AG04450 (cell line): ENCODE data around the gene ANO7. TPM values are rescaled to one million over a fixed set of nuclear protein-coding genes. Genes with fewer than 3 reads are reported as not detected.

Experiments used
- CTCF ChIA-PET: fragments of 300-600, 350-600 bp; formaldehyde crosslinking; extraction: SDS; loops from one replicate; lab custom pipeline; 2022; ENCODE audit warnings: antibody characterized with exemption, inconsistent platforms; lab: Charles Lee
- POLR2A ChIA-PET: fragments of 350-600 bp; formaldehyde crosslinking; extraction: SDS; loops from one replicate; lab custom pipeline; 2021; ENCODE audit warnings: antibody characterized with exemption, inconsistent platforms; lab: Yijun Ruan, JAX
- DNase-seq: peaks from one replicate; pipeline ENCODE4 v3.0.0-alpha.2; 2011; ENCODE audit warnings: low read depth, low spot score
- H3K27ac ChIP-seq: one replicate; pipeline ENCODE4 v1.5.1; 2012; ENCODE audit warnings: low read depth, low read length, control low read depth
- H3K27me3 ChIP-seq: one replicate; pipeline ENCODE4 v1.6.0; 2012; ENCODE audit warnings: low read length; ENCODE audit not compliant: control insufficient read depth, insufficient read depth
- H3K4me3 ChIP-seq: 2 replicates; pipeline ENCODE4 v1.5.1; 2011; ENCODE audit warnings: mild to moderate bottlenecking, low read depth, low read length, control low read depth
- H3K9me3 ChIP-seq: 2 replicates; pipeline ENCODE4 v1.5.1; 2012; ENCODE audit warnings: low read length; ENCODE audit not compliant: control insufficient read depth, insufficient read depth
- CTCF ChIP-seq: IDR thresholded peaks from 2 replicates; pipeline ENCODE4 v1.5.1; 2011; ENCODE audit warnings: low read depth, low read length, control low read depth, inconsistent platforms
- polyA plus RNA-seq: library from polyadenylated mRNA; depleted of rRNA; stranded (reverse); fragments of >200 nt; gene quantifications from 2 replicates; pipeline ENCODE4 v1.2.3, GENCODE V29; 2011

Gene ANO7
- polyA plus RNA-seq, 1 experiment, result 0.21 TPM

GRCh38 chr2:241237047-241237446 is 48.6 kb downstream of the ANO7 start:
- POLR2A ChIA-PET, result no interaction called here
- CTCF ChIA-PET, result interaction anchor here (0.7 kb wide), 1 partner anchor 21 kb away, joined by 5 read pairs; no protein-coding TSS in a partner anchor
- no peak for TF ChIP-seq CTCF

GRCh38 chr2:241237949-241238371 is 49.5 kb downstream of the ANO7 start:
- CTCF ChIA-PET, result no interaction called here
- no peak for TF ChIP-seq CTCF
- no peak overlapping the region for H3K27ac ChIP-seq
- POLR2A ChIA-PET, result no interaction called here
- DNase-seq, result no peak
- H3K9me3 ChIP-seq, result no peaks in the 10 kb centered on the region; the same call in 1 of the 2 replicates
- H3K4me3 ChIP-seq, result no peak overlapping the region
- no peaks in the 10 kb centered on the region for H3K27me3 ChIP-seq

More at GRCh38 chr2:241237047-241237446, 48.6 kb downstream of the ANO7 start:
- no peaks in the 10 kb centered on the region; the same call in 1 of the 2 replicates for H3K9me3 ChIP-seq
- DNase-seq, result no peak
- H3K27me3 ChIP-seq, result no peaks in the 10 kb centered on the region
- H3K27ac ChIP-seq, result no peak overlapping the region
- no peak overlapping the region for H3K4me3 ChIP-seq

GRCh38 chr2:241238693-241239198 is 50.3 kb downstream of the ANO7 start:
- no peak for TF ChIP-seq CTCF
- ChIA-PET CTCF (no interaction called here), POLR2A (no interaction called here)
- Histone ChIP-seq H3K9me3 (no peaks in the 10 kb centered on the region; the same call in 1 of the 2 replicates), H3K27me3 (no peaks in the 10 kb centered on the region), H3K4me3 (no peak overlapping the region), H3K27ac (no peak overlapping the region)
- no peak for DNase-seq

GRCh38 chr2:241239552-241240202 is 51.2 kb downstream of the ANO7 start:
- ChIA-PET CTCF (no interaction called here), POLR2A (no interaction called here)
- H3K27me3 ChIP-seq, result no peaks in the 10 kb centered on the region
- TF ChIP-seq CTCF, result no peak
- no peak overlapping the region for H3K27ac ChIP-seq
- no peaks in the 10 kb centered on the region; the same call in 1 of the 2 replicates for H3K9me3 ChIP-seq
- no peak for DNase-seq
- no peak overlapping the region for H3K4me3 ChIP-seq

- CTCF ChIA-PET, result interaction anchor here (1.4 kb wide), 1 partner anchor 162 kb away, joined by 3 read pairs; no protein-coding TSS in a partner anchor
- no peak for DNase-seq
- H3K9me3 ChIP-seq, result no peaks in the 10 kb centered on the region; the same call in 1 of the 2 replicates
- H3K27ac ChIP-seq, result no peak overlapping the region
- no peaks in the 10 kb centered on the region for H3K27me3 ChIP-seq
- POLR2A ChIA-PET, result no interaction called here
- TF ChIP-seq CTCF, result no peak
- H3K4me3 ChIP-seq, result no peak overlapping the region
Measured at GRCh38 chr2:241240320-241241004, 52.0 kb downstream of the ANO7 start.
